Measurements from ENCODE around the gene MRI1. TPM values are rescaled to one million over a fixed set of nuclear protein-coding genes. Genes with fewer than 3 reads are reported as not detected.

Gene MRI1
- total RNA-seq, 4 donors from 2014 or later: 32.0 to 50.9 (median 37.2) TPM

DNA sequence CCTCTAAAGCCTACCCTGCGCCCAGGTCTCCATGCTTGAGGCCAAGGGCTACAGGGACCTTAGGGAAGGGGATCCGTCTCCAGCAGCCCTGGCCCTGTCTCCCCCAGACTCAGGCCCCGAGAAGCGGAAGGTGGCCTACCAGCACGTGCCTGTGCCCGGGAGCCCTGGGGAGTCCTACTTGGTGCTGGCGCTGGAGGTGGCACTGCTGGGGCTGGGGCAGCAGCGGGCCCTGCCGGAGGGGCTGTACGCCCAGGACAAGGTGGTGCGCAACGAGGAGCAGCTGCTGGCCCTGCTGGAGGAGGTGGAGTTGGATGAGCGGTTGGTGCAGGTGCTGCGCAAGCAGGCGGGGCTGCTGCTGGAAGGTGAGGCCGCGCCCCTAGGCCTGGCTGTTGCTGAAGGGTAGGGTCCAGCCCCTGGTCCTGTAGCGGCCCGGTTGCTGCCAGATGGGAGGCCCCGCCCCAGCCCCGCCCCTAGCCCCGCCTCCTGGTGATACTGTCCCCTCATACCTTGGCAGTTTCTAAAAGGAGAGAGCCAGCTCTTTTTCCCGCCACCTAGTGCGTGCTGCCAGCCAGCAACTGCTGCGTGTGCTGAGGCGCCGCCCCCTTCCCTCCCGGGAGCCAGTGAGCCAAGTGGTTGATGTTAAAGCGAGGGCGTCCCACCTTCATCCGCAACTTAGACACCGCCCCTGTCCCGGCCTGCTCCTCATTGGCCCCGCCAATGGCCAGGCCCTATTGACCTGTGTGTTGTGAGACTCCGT is 53.5 kb downstream of the MRI1 start:
- no peaks in the 10 kb centered on the region for H3K9me3 ChIP-seq
- DNase-seq: no peak
- intact Hi-C loops (cut with DNase I): no loop called here
- H3K4me1 ChIP-seq: peaks cover 0 to 26% (median 4%) of the 10 kb centered on the region in 3 donors
- no peak for TF ChIP-seq POLR2A (IDR thresholded peaks at IDR 0.05)
- TF ChIP-seq, protein P1, sequence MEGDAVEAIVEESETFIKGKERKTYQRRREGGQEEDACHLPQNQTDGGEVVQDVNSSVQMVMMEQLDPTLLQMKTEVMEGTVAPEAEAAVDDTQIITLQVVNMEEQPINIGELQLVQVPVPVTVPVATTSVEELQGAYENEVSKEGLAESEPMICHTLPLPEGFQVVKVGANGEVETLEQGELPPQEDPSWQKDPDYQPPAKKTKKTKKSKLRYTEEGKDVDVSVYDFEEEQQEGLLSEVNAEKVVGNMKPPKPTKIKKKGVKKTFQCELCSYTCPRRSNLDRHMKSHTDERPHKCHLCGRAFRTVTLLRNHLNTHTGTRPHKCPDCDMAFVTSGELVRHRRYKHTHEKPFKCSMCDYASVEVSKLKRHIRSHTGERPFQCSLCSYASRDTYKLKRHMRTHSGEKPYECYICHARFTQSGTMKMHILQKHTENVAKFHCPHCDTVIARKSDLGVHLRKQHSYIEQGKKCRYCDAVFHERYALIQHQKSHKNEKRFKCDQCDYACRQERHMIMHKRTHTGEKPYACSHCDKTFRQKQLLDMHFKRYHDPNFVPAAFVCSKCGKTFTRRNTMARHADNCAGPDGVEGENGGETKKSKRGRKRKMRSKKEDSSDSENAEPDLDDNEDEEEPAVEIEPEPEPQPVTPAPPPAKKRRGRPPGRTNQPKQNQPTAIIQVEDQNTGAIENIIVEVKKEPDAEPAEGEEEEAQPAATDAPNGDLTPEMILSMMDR (IDR thresholded peaks at IDR 0.05): peak in 1 of 6 experiments; percentile 11
- H3K4me3 ChIP-seq: peak overlapping the region; percentile 4 to 41 (median 33)
- no peaks in the 10 kb centered on the region for H3K27me3 ChIP-seq
- H3K36me3 ChIP-seq: peaks cover 4 to 73% (median 4%) of the 10 kb centered on the region in 3 donors
- 39 to 44% methylated on average over 12 to 13 of the region's 35 CpGs for WGBS, 2 donors
- H3K27ac ChIP-seq: peak overlapping the region in 3 of 4 donors; percentile 56 to 75 (median 68)

DNA sequence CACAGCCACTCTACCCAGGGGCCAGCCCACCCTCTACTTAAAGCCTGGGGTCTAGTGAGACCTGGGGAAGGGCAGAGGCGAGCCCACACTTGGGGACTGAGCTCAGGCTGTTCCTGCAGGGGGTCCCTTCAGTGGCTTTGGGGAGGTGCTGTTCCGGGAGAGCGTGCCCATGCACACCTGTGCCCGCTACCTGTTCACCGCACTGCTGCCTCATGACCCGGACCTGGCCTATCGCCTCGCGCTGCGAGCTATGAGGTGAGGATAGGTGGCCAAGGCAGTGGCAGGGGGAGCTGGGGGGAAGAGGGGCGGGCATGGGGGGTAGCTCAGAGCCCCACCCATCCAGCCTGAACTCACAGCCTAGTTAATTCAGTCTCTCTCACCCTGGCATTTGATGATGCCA is 54.9 kb downstream of the MRI1 start:
- no peak overlapping the region for H3K4me3 ChIP-seq
- H3K4me1 ChIP-seq: peaks cover 0 to 33% (median 4%) of the 10 kb centered on the region in 3 donors
- 83% methylated on average over 2 of the region's 11 CpGs; no CpG with 5 or more reads in 1 of the 2 donors for WGBS, 2 donors
- H3K9me3 ChIP-seq: no peaks in the 10 kb centered on the region
- intact Hi-C loops (cut with DNase I): no loop called here
- DNase-seq: no peak
- no peak for TF ChIP-seq POLR2A (IDR thresholded peaks at IDR 0.05)
- TF ChIP-seq, protein P1 (IDR thresholded peaks at IDR 0.05): no peak
- peaks cover 0 to 73% (median 4%) of the 10 kb centered on the region in 3 donors for H3K36me3 ChIP-seq
- H3K27me3 ChIP-seq: no peaks in the 10 kb centered on the region
- no peak overlapping the region for H3K27ac ChIP-seq

DNA sequence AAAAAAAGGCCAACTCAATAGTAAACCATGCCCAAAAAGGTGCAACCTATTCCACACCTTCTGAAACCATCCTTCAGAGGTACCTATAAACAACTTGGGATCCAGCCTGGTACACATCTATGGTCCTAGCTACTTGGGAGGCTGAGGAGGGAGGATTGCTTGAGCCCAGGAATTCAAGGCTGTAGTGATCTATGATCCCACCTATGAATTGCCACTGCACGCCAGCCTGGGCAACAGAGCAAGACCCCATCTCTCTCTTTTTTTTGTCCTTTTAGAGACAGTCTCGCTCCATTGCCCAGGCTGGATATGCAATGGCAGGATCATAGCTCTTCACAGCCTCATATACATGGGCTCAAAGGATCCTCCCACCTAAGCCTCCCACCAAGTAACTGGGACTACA is 57.0 kb downstream of the MRI1 start:
- H3K27ac ChIP-seq: peak overlapping the region in 1 of 4 donors; percentile 1
- 100% methylated on average over 2 of the region's 2 CpGs for WGBS, 2 donors
- TF ChIP-seq, protein P1 (IDR thresholded peaks at IDR 0.05): no peak
- no peak for TF ChIP-seq POLR2A (IDR thresholded peaks at IDR 0.05)

DNA sequence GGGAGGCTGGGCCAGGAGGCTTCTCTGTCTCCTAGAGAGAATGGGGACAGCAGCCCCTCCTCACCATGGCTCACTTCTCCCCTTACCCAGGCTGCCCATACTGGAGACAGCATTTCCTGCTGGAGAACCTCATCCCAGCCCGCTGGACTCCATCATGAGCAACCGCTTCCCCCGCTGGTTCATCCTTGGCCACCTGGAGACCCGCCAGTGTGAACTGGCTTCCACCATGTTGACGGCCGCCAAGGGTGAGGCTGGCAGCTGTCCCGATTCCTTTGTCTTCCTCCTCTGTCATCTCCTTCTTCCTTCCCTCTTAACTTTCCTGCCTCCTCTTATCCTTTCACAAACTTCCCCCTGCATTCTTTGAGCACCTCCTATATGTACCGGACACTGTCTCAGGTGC is 58.9 kb downstream of the MRI1 start:
- Histone ChIP-seq H3K27ac (peak overlapping the region in 2 of 4 donors; percentile 48 to 58), H3K36me3 (peaks cover 0 to 74% (median 0%) of the 10 kb centered on the region in 3 donors), H3K9me3 (no peaks in the 10 kb centered on the region), H3K27me3 (no peaks in the 10 kb centered on the region), H3K4me3 (no peak overlapping the region), H3K4me1 (peaks cover 0 to 22% (median 0%) of the 10 kb centered on the region in 3 donors)
- intact Hi-C loops (cut with DNase I): no loop called here
- no peak for DNase-seq
- TF ChIP-seq POLR2A (IDR thresholded peaks at IDR 0.05): no peak
- TF ChIP-seq, protein P1 (IDR thresholded peaks at IDR 0.05): no peak
- WGBS, 2 donors: 81% methylated on average over 3 to 8 of the region's 8 CpGs

More for the DNA sequence above, 57.0 kb downstream of the MRI1 start:
- H3K4me3 ChIP-seq: no peak overlapping the region
- peaks cover 0 to 33% (median 4%) of the 10 kb centered on the region in 3 donors for H3K4me1 ChIP-seq
- H3K9me3 ChIP-seq: no peaks in the 10 kb centered on the region
- intact Hi-C loops (cut with DNase I): no loop called here
- no peaks in the 10 kb centered on the region for H3K27me3 ChIP-seq
- peaks cover 0 to 73% (median 0%) of the 10 kb centered on the region in 3 donors for H3K36me3 ChIP-seq
- no peak for DNase-seq

Small RNA genes lying within 50 kb of the gene (small RNA-seq; reads per million reads assigned to genes)
- 0 reads per million in 4 donors for gene RN7SL619P

Other genes with a start within 250 kb of the MRI1 start
- gene C19orf53, start 9.9 kb downstream of the MRI1 start, total RNA-seq: 100 to 1,000 TPM; 114 to 129 (median 120) TPM
- gene ZSWIM4, start 30.9 kb downstream of the MRI1 start, total RNA-seq: 10 to 100 TPM in 3 of 4 donors, 1 to 10 TPM in 1; 7.2 to 41.4 (median 16.9) TPM
- not detected for gene NANOS3, start 112.6 kb downstream of the MRI1 start, total RNA-seq
- gene BRME1, start 141.6 kb downstream of the MRI1 start, total RNA-seq: 1 to 10 TPM; 1.8 to 6.3 (median 4.0) TPM
- gene CC2D1A, start 141.7 kb downstream of the MRI1 start, total RNA-seq: 10 to 100 TPM; 28.0 to 56.9 (median 36.0) TPM
- gene PODNL1, start 173.9 kb downstream of the MRI1 start, total RNA-seq: 1 to 10 TPM; 2.3 to 8.0 (median 3.3) TPM
- 10 to 100 TPM; 14.7 to 23.1 (median 19.5) TPM for gene DCAF15, start 188.0 kb downstream of the MRI1 start, total RNA-seq
- 1 to 10 TPM; 1.8 to 7.5 (median 3.9) TPM for gene RFX1, start 241.8 kb downstream of the MRI1 start, total RNA-seq

Data from esophagus squamous epithelium (tissue), 5 donors.